WTC11 (cell line): Measurements from ENCODE around the gene VPS4B. TPM values are rescaled to one million over a fixed set of nuclear protein-coding genes. Genes with fewer than 3 reads are reported as not detected.

Experiments
- ATAC-seq: fragments of 200-7000 bp; cut with Tn5 transposase; 2 replicates; pipeline ENCODE4 v1.10.0; 2021; ENCODE audit warnings: mild to moderate bottlenecking, moderate library complexity
- CTCF ChIA-PET: fragments of 300-600 bp; sonication (Branson Sonifier 250); formaldehyde crosslinking; loops from one replicate; lab custom pipeline; 2021; ENCODE audit warnings: antibody characterized with exemption; lab: Charles Lee
- POLR2A ChIA-PET: fragments of 350-600 bp; sonication (Branson Sonifier 250); formaldehyde crosslinking; loops from one replicate; lab custom pipeline; 2021; ENCODE audit warnings: antibody characterized with exemption; lab: Charles Lee
- DNase-seq: peaks from one replicate; pipeline ENCODE4 v3.0.0; 2021; ENCODE audit warnings: low spot score
- H3K27ac Mint-ChIP-seq: 2 replicates; pipeline ENCODE4 v1.8.0; 2021; ENCODE audit warnings: mixed read lengths
- H3K27me3 Mint-ChIP-seq: 2 replicates; pipeline ENCODE4 v1.8.0; 2021; ENCODE audit warnings: low read depth, mild to moderate bottlenecking, moderate library complexity, mixed read lengths
- H3K36me3 Mint-ChIP-seq: 2 replicates; pipeline ENCODE4 v1.8.0; 2021; ENCODE audit warnings: mixed read lengths
- H3K4me1 Mint-ChIP-seq: 2 replicates; pipeline ENCODE4 v1.8.0; 2022; ENCODE audit warnings: mixed read lengths
- H3K4me3 Mint-ChIP-seq: 2 replicates; pipeline ENCODE4 v1.8.0; 2021; ENCODE audit warnings: mild to moderate bottlenecking, moderate library complexity, mixed read lengths
- H3K9me3 Mint-ChIP-seq: 2 replicates; pipeline ENCODE4 v1.8.0; 2021; ENCODE audit warnings: mixed read lengths
- CREM ChIP-seq: sonication (generic); formaldehyde crosslinking; IDR thresholded peaks from 2 replicates; pipeline ENCODE4 v1.8.1; 2022; ENCODE audit warnings: mild to moderate bottlenecking, missing genetic modification reagents, moderate library complexity
- E2F5 ChIP-seq: sonication (generic); formaldehyde crosslinking; IDR thresholded peaks from 2 replicates; pipeline ENCODE4 v1.8.1; 2022; ENCODE audit warnings: mild to moderate bottlenecking, moderate library complexity, missing genetic modification reagents
- ESRRA ChIP-seq: sonication (generic); formaldehyde crosslinking; IDR thresholded peaks from 2 replicates; pipeline ENCODE4 v1.8.1; 2022; ENCODE audit warnings: mild to moderate bottlenecking, missing genetic modification reagents, borderline replicate concordance
- ETV6 ChIP-seq: sonication (generic); formaldehyde crosslinking; IDR thresholded peaks from 2 replicates; pipeline ENCODE4 v1.8.1; 2022; ENCODE audit warnings: mild to moderate bottlenecking, missing genetic modification reagents
- FOXJ3 ChIP-seq: sonication (generic); formaldehyde crosslinking; IDR thresholded peaks from 2 replicates; pipeline ENCODE4 v1.9.0; 2021; ENCODE audit warnings: missing genetic modification reagents, mild to moderate bottlenecking, borderline replicate concordance
- FOXP1 ChIP-seq: sonication (generic); formaldehyde crosslinking; IDR thresholded peaks from 2 replicates; pipeline ENCODE4 v1.8.0; 2022; ENCODE audit warnings: missing genetic modification reagents, mild to moderate bottlenecking, moderate library complexity, borderline replicate concordance
- GABPB1 ChIP-seq: sonication (generic); formaldehyde crosslinking; IDR thresholded peaks from 2 replicates; pipeline ENCODE4 v1.8.1; 2023; ENCODE audit warnings: mild to moderate bottlenecking, missing genetic modification reagents
- GTF2I ChIP-seq: fragments of 250-450 bp; sonication (Bioruptor Pico); conservative IDR thresholded peaks from 2 replicates; pipeline ENCODE4 v1.4.0; 2021; ENCODE audit warnings: mild to moderate bottlenecking
- KAT7 ChIP-seq: sonication (generic); formaldehyde crosslinking; IDR thresholded peaks from 2 replicates; pipeline ENCODE4 v1.8.1; 2023; ENCODE audit warnings: missing genetic modification reagents, mild to moderate bottlenecking, borderline replicate concordance
- MAX ChIP-seq: sonication (generic); formaldehyde crosslinking; IDR thresholded peaks from 2 replicates; pipeline ENCODE4 v1.8.0; 2022; ENCODE audit warnings: mild to moderate bottlenecking, missing genetic modification reagents
- OVOL2 ChIP-seq: fragments of 250-450 bp; sonication (Bioruptor Pico); IDR thresholded peaks from 2 replicates; pipeline ENCODE4 v1.9.0; 2021; ENCODE audit warnings: mild to moderate bottlenecking, borderline replicate concordance
- STAT6 ChIP-seq: sonication (generic); formaldehyde crosslinking; conservative IDR thresholded peaks from 2 replicates; pipeline ENCODE4 v1.8.1; 2023; ENCODE audit warnings: mild to moderate bottlenecking, low read depth, missing genetic modification reagents, moderate library complexity
- ZNF121 ChIP-seq: sonication (generic); formaldehyde crosslinking; IDR thresholded peaks from 2 replicates; pipeline ENCODE4 v1.8.0; 2023; ENCODE audit warnings: missing genetic modification reagents
- ZNF263 ChIP-seq: sonication (generic); formaldehyde crosslinking; IDR thresholded peaks from 2 replicates; pipeline ENCODE4 v1.8.1; 2022; ENCODE audit warnings: low read depth, mild to moderate bottlenecking, moderate library complexity, missing genetic modification reagents
- total RNA-seq: library from RNA; stranded (reverse); gene quantifications from 3 replicates; pipeline ENCODE4 v1.2.3, GENCODE V29; 2021
- TF ChIP-seq, protein P1 (sequence below): sonication (generic); formaldehyde crosslinking; IDR thresholded peaks from 2 replicates; pipeline ENCODE4 v1.8.0; 2023; ENCODE audit warnings: missing genetic modification reagents
- TF ChIP-seq, protein P2 (sequence below): sonication (generic); formaldehyde crosslinking; IDR thresholded peaks from 2 replicates; pipeline ENCODE4 v1.8.0; 2023; ENCODE audit warnings: missing genetic modification reagents, mild to moderate bottlenecking, borderline replicate concordance
- TF ChIP-seq, protein P3 (sequence below): fragments of 250-450 bp; sonication (Bioruptor Pico); IDR thresholded peaks from 2 replicates; pipeline ENCODE4 v1.9.0; 2021; ENCODE audit warnings: moderate library complexity, mild to moderate bottlenecking, inconsistent platforms, borderline replicate concordance
- TF ChIP-seq, protein P4 (sequence below): sonication (generic); formaldehyde crosslinking; IDR thresholded peaks from 2 replicates; pipeline ENCODE4 v1.8.1; 2023; ENCODE audit warnings: mild to moderate bottlenecking, missing genetic modification reagents

Gene VPS4B
- total RNA-seq, 1 experiment from 2014 or later: 37.8 TPM

DNA sequence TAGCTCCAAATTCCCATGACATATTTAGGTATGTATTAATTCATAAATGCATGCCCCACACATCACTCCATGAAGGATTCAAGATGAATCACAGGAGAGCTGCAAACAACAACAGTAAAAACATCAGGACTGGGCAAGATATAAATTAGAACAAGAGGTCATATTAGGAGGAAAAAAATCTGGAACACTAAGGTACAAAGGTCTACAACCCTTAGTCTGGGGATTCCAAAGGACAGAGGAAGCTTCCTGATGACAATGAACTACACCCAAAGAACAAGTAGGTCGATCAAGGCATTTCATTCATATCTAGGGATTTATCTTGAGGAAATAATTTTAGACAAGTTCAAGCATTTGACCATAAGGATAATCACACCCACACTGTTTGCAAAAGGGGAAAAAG lies 14.5 kb downstream of the VPS4B start:
- H3K36me3 Mint-ChIP-seq: peaks cover 50% of the 10 kb centered on the region
- ATAC-seq: no peak
- no peak overlapping the region for H3K27ac Mint-ChIP-seq
- H3K4me3 Mint-ChIP-seq: no peak overlapping the region
- ChIA-PET CTCF (no interaction called here), POLR2A (no interaction called here)
- H3K9me3 Mint-ChIP-seq: no peaks in the 10 kb centered on the region
- no peaks in the 10 kb centered on the region for H3K4me1 Mint-ChIP-seq
- TF ChIP-seq GABPB1: no peak
- TF ChIP-seq, protein P1, sequence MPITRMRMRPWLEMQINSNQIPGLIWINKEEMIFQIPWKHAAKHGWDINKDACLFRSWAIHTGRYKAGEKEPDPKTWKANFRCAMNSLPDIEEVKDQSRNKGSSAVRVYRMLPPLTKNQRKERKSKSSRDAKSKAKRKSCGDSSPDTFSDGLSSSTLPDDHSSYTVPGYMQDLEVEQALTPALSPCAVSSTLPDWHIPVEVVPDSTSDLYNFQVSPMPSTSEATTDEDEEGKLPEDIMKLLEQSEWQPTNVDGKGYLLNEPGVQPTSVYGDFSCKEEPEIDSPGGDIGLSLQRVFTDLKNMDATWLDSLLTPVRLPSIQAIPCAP: no peak
- no peak for TF ChIP-seq FOXP1 (CRISPR knock-in tag)
- DNase-seq: no peak
- no peaks in the 10 kb centered on the region for H3K27me3 Mint-ChIP-seq

GRCh38 chr18:63405986-63406385 lies 16.3 kb downstream of the VPS4B start:
- H3K36me3 Mint-ChIP-seq: peaks cover 54% of the 10 kb centered on the region
- no peak overlapping the region for H3K4me3 Mint-ChIP-seq
- H3K9me3 Mint-ChIP-seq: no peaks in the 10 kb centered on the region
- ChIA-PET CTCF (no interaction called here), POLR2A (interaction anchor here (0.6 kb wide), 1 partner anchor 11 kb away, joined by 3 read pairs; no protein-coding TSS in a partner anchor)
- DNase-seq (no peak), ATAC-seq (no peak)
- no peak overlapping the region for H3K27ac Mint-ChIP-seq
- TF ChIP-seq MAX (no peak), GTF2I (CRISPR knock-in tag) (no peak), ZNF263 (CRISPR knock-in tag) (no peak), KAT7 (CRISPR knock-in tag) (no peak), FOXJ3 (CRISPR knock-in tag) (no peak), STAT6 (CRISPR knock-in tag) (no peak), OVOL2 (no peak), E2F5 (CRISPR knock-in tag) (no peak), ETV6 (no peak), ESRRA (no peak), CREM (no peak), ZNF121 (CRISPR knock-in tag) (no peak)
- TF ChIP-seq, protein P2, sequence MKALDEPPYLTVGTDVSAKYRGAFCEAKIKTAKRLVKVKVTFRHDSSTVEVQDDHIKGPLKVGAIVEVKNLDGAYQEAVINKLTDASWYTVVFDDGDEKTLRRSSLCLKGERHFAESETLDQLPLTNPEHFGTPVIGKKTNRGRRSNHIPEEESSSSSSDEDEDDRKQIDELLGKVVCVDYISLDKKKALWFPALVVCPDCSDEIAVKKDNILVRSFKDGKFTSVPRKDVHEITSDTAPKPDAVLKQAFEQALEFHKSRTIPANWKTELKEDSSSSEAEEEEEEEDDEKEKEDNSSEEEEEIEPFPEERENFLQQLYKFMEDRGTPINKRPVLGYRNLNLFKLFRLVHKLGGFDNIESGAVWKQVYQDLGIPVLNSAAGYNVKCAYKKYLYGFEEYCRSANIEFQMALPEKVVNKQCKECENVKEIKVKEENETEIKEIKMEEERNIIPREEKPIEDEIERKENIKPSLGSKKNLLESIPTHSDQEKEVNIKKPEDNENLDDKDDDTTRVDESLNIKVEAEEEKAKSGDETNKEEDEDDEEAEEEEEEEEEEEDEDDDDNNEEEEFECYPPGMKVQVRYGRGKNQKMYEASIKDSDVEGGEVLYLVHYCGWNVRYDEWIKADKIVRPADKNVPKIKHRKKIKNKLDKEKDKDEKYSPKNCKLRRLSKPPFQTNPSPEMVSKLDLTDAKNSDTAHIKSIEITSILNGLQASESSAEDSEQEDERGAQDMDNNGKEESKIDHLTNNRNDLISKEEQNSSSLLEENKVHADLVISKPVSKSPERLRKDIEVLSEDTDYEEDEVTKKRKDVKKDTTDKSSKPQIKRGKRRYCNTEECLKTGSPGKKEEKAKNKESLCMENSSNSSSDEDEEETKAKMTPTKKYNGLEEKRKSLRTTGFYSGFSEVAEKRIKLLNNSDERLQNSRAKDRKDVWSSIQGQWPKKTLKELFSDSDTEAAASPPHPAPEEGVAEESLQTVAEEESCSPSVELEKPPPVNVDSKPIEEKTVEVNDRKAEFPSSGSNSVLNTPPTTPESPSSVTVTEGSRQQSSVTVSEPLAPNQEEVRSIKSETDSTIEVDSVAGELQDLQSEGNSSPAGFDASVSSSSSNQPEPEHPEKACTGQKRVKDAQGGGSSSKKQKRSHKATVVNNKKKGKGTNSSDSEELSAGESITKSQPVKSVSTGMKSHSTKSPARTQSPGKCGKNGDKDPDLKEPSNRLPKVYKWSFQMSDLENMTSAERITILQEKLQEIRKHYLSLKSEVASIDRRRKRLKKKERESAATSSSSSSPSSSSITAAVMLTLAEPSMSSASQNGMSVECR: no peak
- TF ChIP-seq, protein P3, sequence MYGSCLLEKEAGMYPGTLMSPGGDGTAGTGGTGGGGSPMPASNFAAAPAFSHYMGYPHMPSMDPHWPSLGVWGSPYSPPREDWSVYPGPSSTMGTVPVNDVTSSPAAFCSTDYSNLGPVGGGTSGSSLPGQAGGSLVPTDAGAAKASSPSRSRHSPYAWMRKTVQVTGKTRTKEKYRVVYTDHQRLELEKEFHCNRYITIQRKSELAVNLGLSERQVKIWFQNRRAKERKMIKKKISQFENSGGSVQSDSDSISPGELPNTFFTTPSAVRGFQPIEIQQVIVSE (CRISPR knock-in tag): no peak
- TF ChIP-seq, protein P4, sequence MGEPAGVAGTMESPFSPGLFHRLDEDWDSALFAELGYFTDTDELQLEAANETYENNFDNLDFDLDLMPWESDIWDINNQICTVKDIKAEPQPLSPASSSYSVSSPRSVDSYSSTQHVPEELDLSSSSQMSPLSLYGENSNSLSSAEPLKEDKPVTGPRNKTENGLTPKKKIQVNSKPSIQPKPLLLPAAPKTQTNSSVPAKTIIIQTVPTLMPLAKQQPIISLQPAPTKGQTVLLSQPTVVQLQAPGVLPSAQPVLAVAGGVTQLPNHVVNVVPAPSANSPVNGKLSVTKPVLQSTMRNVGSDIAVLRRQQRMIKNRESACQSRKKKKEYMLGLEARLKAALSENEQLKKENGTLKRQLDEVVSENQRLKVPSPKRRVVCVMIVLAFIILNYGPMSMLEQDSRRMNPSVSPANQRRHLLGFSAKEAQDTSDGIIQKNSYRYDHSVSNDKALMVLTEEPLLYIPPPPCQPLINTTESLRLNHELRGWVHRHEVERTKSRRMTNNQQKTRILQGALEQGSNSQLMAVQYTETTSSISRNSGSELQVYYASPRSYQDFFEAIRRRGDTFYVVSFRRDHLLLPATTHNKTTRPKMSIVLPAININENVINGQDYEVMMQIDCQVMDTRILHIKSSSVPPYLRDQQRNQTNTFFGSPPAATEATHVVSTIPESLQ (CRISPR knock-in tag): no peak
- H3K4me1 Mint-ChIP-seq: no peaks in the 10 kb centered on the region
- H3K27me3 Mint-ChIP-seq: no peaks in the 10 kb centered on the region
